Trophoblast cell (in vitro differentiated cells and primary cell): Measurements from ENCODE around the gene ZNF48.

Source experiments
- DNase-seq, 2 donors: peaks; one replicate each; pipeline ENCODE4 v3.0.0-alpha.2; 2016
- H2AFZ ChIP-seq: 2 replicates; pipeline ENCODE4 v1.6.1; 2013; ENCODE audit warnings: low read length, moderate library complexity, mild to moderate bottlenecking; ENCODE audit not compliant: insufficient read depth, poor library complexity
- H2AK5ac ChIP-seq: 2 replicates; pipeline ENCODE4 v1.6.1; 2013; ENCODE audit warnings: mild to moderate bottlenecking, low read length
- H2BK120ac ChIP-seq: 2 replicates; pipeline ENCODE4 v1.6.1; 2013; ENCODE audit warnings: low read length, mild to moderate bottlenecking, moderate library complexity; ENCODE audit not compliant: insufficient read depth, poor library complexity
- H2BK12ac ChIP-seq: 2 replicates; pipeline ENCODE4 v1.6.1; 2013; ENCODE audit warnings: mild to moderate bottlenecking, low read length, moderate library complexity
- H2BK5ac ChIP-seq: 2 replicates; pipeline ENCODE4 v1.6.1; 2013; ENCODE audit warnings: low read length, low read depth, moderate library complexity, mild to moderate bottlenecking; ENCODE audit not compliant: poor library complexity
- H3K14ac ChIP-seq: 2 replicates; pipeline ENCODE4 v1.6.1; 2013; ENCODE audit warnings: mild to moderate bottlenecking, low read length
- H3K18ac ChIP-seq: 2 replicates; pipeline ENCODE4 v1.6.1; 2013; ENCODE audit warnings: mild to moderate bottlenecking, low read length
- H3K23ac ChIP-seq: 2 replicates; pipeline ENCODE4 v1.6.1; 2013; ENCODE audit warnings: low read length
- H3K27ac ChIP-seq: 2 replicates; pipeline ENCODE4 v1.5.1; 2013; ENCODE audit warnings: low read depth, mild to moderate bottlenecking, inconsistent platforms, low read length, moderate library complexity
- H3K27me3 ChIP-seq: 2 replicates; pipeline ENCODE4 v1.6.1; 2013; ENCODE audit warnings: inconsistent platforms, mild to moderate bottlenecking, low read length, moderate library complexity; ENCODE audit not compliant: insufficient read depth
- H3K36me3 ChIP-seq, 2 experiments: 1 replicate in 1 of 2; 2 replicates in 1 of 2; pipeline ENCODE4 v1.6.1; 2013; ENCODE audit warnings: low read length in 2 of 2, mild to moderate bottlenecking in 2 of 2, moderate library complexity in 1 of 2; ENCODE audit not compliant: insufficient read depth in 2 of 2, control insufficient read depth in 1 of 2
- H3K4ac ChIP-seq: 2 replicates; pipeline ENCODE4 v1.6.1; 2013; ENCODE audit warnings: low read depth, mild to moderate bottlenecking, low read length, moderate library complexity
- H3K4me1 ChIP-seq, 2 experiments: 1 replicate in 1 of 2; 2 replicates in 1 of 2; pipeline ENCODE4 v1.6.1; 2013; ENCODE audit warnings: low read length in 2 of 2, mild to moderate bottlenecking in 2 of 2, moderate library complexity in 1 of 2; ENCODE audit not compliant: insufficient read depth in 2 of 2, control insufficient read depth in 1 of 2
- H3K4me2 ChIP-seq: 2 replicates; pipeline ENCODE4 v1.6.1; 2013; ENCODE audit warnings: inconsistent platforms, mild to moderate bottlenecking, low read length, moderate library complexity
- H3K4me3 ChIP-seq: 2 replicates; pipeline ENCODE4 v1.5.1; 2013; ENCODE audit warnings: mild to moderate bottlenecking, low read depth, low read length, inconsistent platforms
- H3K79me1 ChIP-seq: one replicate; pipeline ENCODE4 v1.6.1; 2013; ENCODE audit warnings: low read length
- H3K79me2 ChIP-seq: 2 replicates; pipeline ENCODE4 v1.6.1; 2013; ENCODE audit warnings: low read length, mild to moderate bottlenecking; ENCODE audit not compliant: control insufficient read depth, insufficient read depth, poor library complexity
- H3K9ac ChIP-seq: 2 replicates; pipeline ENCODE4 v1.6.1; 2013; ENCODE audit warnings: mild to moderate bottlenecking, low read length
- H3K9me3 ChIP-seq: 2 replicates; pipeline ENCODE4 v1.6.1; 2013; ENCODE audit warnings: low read depth, mild to moderate bottlenecking, control low read depth, inconsistent platforms, low read length; ENCODE audit not compliant: insufficient read depth
- H4K12ac ChIP-seq: 2 replicates; pipeline ENCODE4 v1.6.1; 2013; ENCODE audit warnings: low read depth, mild to moderate bottlenecking, low read length, moderate library complexity
- H4K8ac ChIP-seq: 2 replicates; pipeline ENCODE4 v1.6.1; 2013; ENCODE audit warnings: low read depth, mild to moderate bottlenecking, low read length, moderate library complexity
- H4K91ac ChIP-seq: one replicate; pipeline ENCODE4 v1.6.1; 2013; ENCODE audit warnings: low read depth, mild to moderate bottlenecking, low read length, moderate library complexity
- WGBS: extraction: QIAGEN DNeasy Blood & Tissue Kit; methylation state at CpG from one replicate; pipeline ENCODE4 v1.1.7; 2013; ENCODE audit warnings: missing lambda C conversion rate; ENCODE audit not compliant: insufficient read length, insufficient coverage; ENCODE audit errors: extremely low coverage; 5-methylcytosine and 5-hydroxymethylcytosine counted together

Gene ZNF48

DNA sequence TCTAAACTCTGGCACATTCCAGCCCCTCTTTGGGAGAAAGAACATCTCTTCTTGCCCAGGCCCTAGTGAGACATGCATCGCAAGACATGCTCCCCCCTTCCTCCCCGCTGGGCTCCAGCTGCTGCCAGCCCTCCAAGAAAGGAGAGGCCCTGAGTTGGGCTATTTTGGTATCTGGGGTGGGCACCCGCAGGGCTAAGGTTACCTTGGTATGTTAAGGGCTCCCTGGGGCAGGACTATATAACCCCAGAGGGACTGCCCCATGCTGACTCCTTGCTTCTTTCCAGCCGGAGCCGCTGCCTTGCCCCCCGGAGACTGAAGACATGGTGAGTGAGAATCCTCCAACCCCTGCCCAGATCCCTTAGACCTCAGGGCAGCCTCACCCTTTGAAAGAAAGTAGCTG is 20.7 kb upstream of the ZNF48 start, which contains the start of gene MYL11:
TSS of gene MYL11 (plus strand) at position 265 of the 400 bp plus-strand sequence. CDS start at position 321, 56 bp downstream.
- Histone ChIP-seq H3K9me3 (no peaks in the 10 kb centered on the region), H4K12ac (no peak within 1 kb of the TSS), H4K8ac (no peak within 1 kb of the TSS), H3K79me2 (peaks cover 16% of the 10 kb centered on the region), H3K4me1 (peaks cover 10 to 21% of the 10 kb centered on the region in 2 experiments), H3K14ac (no peak within 1 kb of the TSS), H4K91ac (no peak within 1 kb of the TSS), H3K18ac (no peak within 1 kb of the TSS), H3K27me3 (no peaks in the 10 kb centered on the region), H3K4ac (no peak within 1 kb of the TSS), H2BK5ac (no peak within 1 kb of the TSS), H3K9ac (no peak within 1 kb of the TSS), H2BK120ac (no peak within 1 kb of the TSS), H3K4me3 (no peak within 1 kb of the TSS), H2AFZ (no peak within 1 kb of the TSS), H2AK5ac (peak within 1 kb of the TSS; percentile 24), H2BK12ac (no peak within 1 kb of the TSS), H3K27ac (no peak within 1 kb of the TSS), H3K23ac (no peak within 1 kb of the TSS), H3K4me2 (no peak within 1 kb of the TSS), H3K36me3 (no peaks in the 10 kb centered on the region), H3K79me1 (peaks cover 27% of the 10 kb centered on the region)
- DNase-seq = no peak
- no CpG with 5 or more reads among the region's 6 CpGs for WGBS

DNA sequence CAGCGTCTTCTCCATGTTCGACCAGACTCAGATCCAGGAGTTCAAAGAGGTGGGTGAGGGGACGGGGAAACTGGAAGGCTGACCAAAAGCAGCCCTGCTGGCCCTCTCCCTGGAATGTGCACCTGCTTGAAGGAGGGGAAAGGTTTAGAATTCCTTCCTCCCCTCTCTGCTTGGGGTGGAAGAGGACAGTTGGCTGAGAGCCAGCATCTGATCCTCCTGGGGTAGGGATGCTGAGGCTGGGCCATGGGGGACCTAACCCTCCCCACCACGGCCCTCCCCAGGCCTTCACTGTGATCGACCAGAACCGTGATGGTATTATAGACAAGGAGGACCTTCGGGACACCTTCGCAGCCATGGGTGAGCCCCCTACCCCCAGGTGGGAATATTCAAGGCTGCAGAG is 19.4 kb upstream of the ZNF48 start:
- Histone ChIP-seq H3K9me3 (no peaks in the 10 kb centered on the region), H3K4ac (no peak overlapping the region), H2BK5ac (no peak overlapping the region), H2BK12ac (no peak overlapping the region), H4K12ac (no peak overlapping the region), H3K18ac (no peak overlapping the region), H3K79me2 (peaks cover 12% of the 10 kb centered on the region), H3K27me3 (no peaks in the 10 kb centered on the region), H2BK120ac (no peak overlapping the region), H4K91ac (no peak overlapping the region), H2AK5ac (peak overlapping the region; percentile 24), H3K9ac (peak overlapping the region; percentile 35), H3K4me1 (peaks cover 12 to 23% of the 10 kb centered on the region in 2 experiments), H4K8ac (no peak overlapping the region), H3K27ac (no peak overlapping the region), H3K36me3 (peaks cover 0 to 2% of the 10 kb centered on the region in 2 experiments), H2AFZ (no peak overlapping the region), H3K14ac (no peak overlapping the region), H3K4me2 (no peak overlapping the region), H3K23ac (no peak overlapping the region), H3K79me1 (peaks cover 23% of the 10 kb centered on the region), H3K4me3 (no peak overlapping the region)
- peak in 1 of 2 donors; percentile 49 for DNase-seq
- no CpG with 5 or more reads among the region's 8 CpGs for WGBS

DNA sequence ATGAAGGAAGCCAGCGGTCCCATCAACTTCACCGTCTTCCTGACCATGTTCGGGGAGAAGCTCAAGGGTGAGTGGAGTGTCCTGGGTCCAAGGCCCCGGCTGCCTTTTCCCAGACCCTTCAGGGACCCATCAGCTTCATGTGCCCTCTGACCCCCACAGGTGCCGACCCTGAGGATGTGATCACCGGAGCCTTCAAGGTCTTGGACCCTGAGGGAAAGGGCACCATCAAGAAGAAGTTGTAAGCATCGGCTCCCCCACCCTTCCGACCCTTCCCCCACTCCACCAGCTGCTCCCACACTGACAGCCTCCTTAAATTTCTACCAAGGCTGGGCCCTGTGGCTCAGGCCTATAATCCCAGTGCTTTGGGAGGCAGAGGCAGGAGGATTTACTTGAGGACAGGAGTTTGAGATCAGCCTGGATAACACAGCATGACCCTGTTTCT is 18.7 kb upstream of the ZNF48 start:
- Histone ChIP-seq H3K4me3 (no peak overlapping the region), H3K79me1 (peaks cover 19% of the 10 kb centered on the region), H3K23ac (no peak overlapping the region)

DNA sequence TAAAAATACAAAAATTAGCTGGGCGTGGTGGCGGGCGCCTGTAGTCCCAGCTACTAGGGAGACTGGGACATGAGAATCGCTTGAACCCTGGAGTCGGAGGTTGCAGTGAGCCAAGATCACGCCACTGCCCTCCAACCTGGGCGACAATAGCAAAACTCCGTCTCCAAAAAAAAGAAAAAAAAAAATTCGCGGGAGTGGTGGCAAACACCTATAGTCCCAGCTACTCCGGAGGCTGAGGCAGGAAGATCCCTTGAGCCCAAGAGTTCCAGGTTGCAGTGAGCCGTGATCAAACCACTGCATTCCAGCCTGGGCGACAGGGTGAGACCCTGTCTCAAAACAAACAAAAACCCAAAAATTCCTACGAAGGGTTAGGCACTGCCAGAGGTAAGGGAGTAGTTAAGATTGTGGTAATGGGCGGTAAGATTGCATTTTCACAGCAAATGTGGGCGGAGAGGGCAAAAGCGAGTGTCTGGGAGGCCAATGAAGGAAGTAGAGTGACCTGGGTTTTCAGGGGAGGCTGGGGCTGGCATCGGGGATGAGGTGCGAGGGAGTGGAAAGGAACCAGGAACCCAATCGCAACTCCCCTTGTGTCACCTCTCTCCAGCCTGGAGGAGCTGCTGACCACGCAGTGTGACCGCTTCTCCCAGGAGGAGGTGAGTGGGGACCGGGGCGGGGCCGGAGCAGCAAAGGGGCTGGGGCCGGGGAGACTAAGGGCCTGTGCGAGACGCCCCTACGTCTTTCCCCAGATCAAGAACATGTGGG is 18.0 kb upstream of the ZNF48 start:
- Histone ChIP-seq H3K4me3 (no peak overlapping the region), H3K23ac (no peak overlapping the region), H4K12ac (peak overlapping the region; percentile 95), H3K9me3 (no peaks in the 10 kb centered on the region), H3K27ac (peak overlapping the region; percentile 99), H3K4ac (peak overlapping the region; percentile 85), H2AK5ac (peak overlapping the region; percentile 89), H3K4me2 (peak overlapping the region; percentile 75), H3K27me3 (no peaks in the 10 kb centered on the region), H3K36me3 (peaks cover 0 to 3% of the 10 kb centered on the region in 2 experiments), H2BK12ac (peak overlapping the region; percentile 73), H3K79me1 (peaks cover 18% of the 10 kb centered on the region), H2AFZ (peak overlapping the region; percentile 77), H3K18ac (peak overlapping the region; percentile 95), H3K9ac (peak overlapping the region; percentile 37), H4K91ac (peak overlapping the region; percentile 96), H3K79me2 (peaks cover 12% of the 10 kb centered on the region), H2BK5ac (peak overlapping the region; percentile 80), H2BK120ac (peak overlapping the region; percentile 92), H3K14ac (peak overlapping the region; percentile 92), H3K4me1 (peaks cover 24 to 29% of the 10 kb centered on the region in 2 experiments), H4K8ac (peak overlapping the region; percentile 96)
- WGBS = no CpG with 5 or more reads among the region's 29 CpGs
- DNase-seq = peak in 1 of 2 donors; percentile 47

More for the DNA sequence above, 18.7 kb upstream of the ZNF48 start:
- Histone ChIP-seq H3K4me2 (no peak overlapping the region), H3K27me3 (no peaks in the 10 kb centered on the region), H2AFZ (no peak overlapping the region), H4K8ac (no peak overlapping the region), H3K18ac (no peak overlapping the region), H3K79me2 (peaks cover 12% of the 10 kb centered on the region), H2BK120ac (no peak overlapping the region), H2BK12ac (peak overlapping the region; percentile 7), H3K27ac (no peak overlapping the region), H3K4me1 (peaks cover 17 to 24% of the 10 kb centered on the region in 2 experiments), H4K91ac (no peak overlapping the region), H3K14ac (no peak overlapping the region), H2BK5ac (no peak overlapping the region), H3K9ac (no peak overlapping the region), H3K4ac (no peak overlapping the region), H3K36me3 (peaks cover 0 to 3% of the 10 kb centered on the region in 2 experiments), H4K12ac (no peak overlapping the region), H2AK5ac (peak overlapping the region; percentile 7), H3K9me3 (no peaks in the 10 kb centered on the region)
- no CpG with 5 or more reads among the region's 8 CpGs for WGBS
- DNase-seq = no peak
